Neural cell (in vitro differentiated cells): ENCODE results near the gene DACT2. TPM values are rescaled to one million over a fixed set of nuclear protein-coding genes. Genes with fewer than 3 reads are reported as not detected.

Experiments used
- H2AFZ ChIP-seq: fragments of 200-600, 300-800 bp; sonication (generic), shearing (Covaris generic); 2 replicates; pipeline ENCODE4 v1.6.0; 2014; ENCODE audit warnings: low read depth, mild to moderate bottlenecking, antibody characterized with exemption, low read length, moderate library complexity
- H3F3A ChIP-seq: fragments of 200-600 bp; shearing (Covaris generic); 2 replicates; pipeline ENCODE4 v1.6.1; 2016; ENCODE audit warnings: mild to moderate bottlenecking, moderate library complexity, mixed read lengths, antibody characterized with exemption, low read length; ENCODE audit not compliant: insufficient read depth, poor library complexity, severe bottlenecking
- H3K27ac ChIP-seq: fragments of 200-600, 300-800 bp; sonication (generic), shearing (Covaris generic); 2 replicates; pipeline ENCODE4 v1.5.1; 2014; ENCODE audit warnings: mild to moderate bottlenecking, low read length, moderate library complexity
- H3K27me3 ChIP-seq: fragments of 300-800, 200-600 bp; sonication (generic), shearing (Covaris generic); 2 replicates; pipeline ENCODE4 v1.6.0; 2014; ENCODE audit warnings: mild to moderate bottlenecking, low read depth, low read length, moderate library complexity; ENCODE audit not compliant: insufficient read depth
- H3K36me3 ChIP-seq: fragments of 300-800, 200-600 bp; sonication (generic), shearing (Covaris generic); 2 replicates; pipeline ENCODE4 v1.5.1; 2014; ENCODE audit warnings: mild to moderate bottlenecking, antibody characterized with exemption, low read length, moderate library complexity; ENCODE audit not compliant: insufficient read depth
- H3K4me2 ChIP-seq: fragments of 300-800, 200-600 bp; sonication (generic), shearing (Covaris generic); 2 replicates; pipeline ENCODE4 v1.6.0; 2014; ENCODE audit warnings: mild to moderate bottlenecking, low read length
- H3K4me3 ChIP-seq: fragments of 300-800, 200-600 bp; sonication (generic), shearing (Covaris generic); 2 replicates; pipeline ENCODE4 v1.5.1; 2014; ENCODE audit warnings: mild to moderate bottlenecking, low read length, moderate library complexity
- H3K79me2 ChIP-seq: fragments of 200-600 bp; shearing (Covaris generic); replicated peaks from 2 replicates; pipeline ENCODE4 v1.6.0; 2014; ENCODE audit warnings: mild to moderate bottlenecking, low read length, moderate library complexity; ENCODE audit not compliant: insufficient read depth
- H3K9ac ChIP-seq: fragments of 300-800, 200-600 bp; sonication (generic), shearing (Covaris generic); 2 replicates; pipeline ENCODE4 v1.6.1; 2016; ENCODE audit warnings: mild to moderate bottlenecking, low read length, mixed read lengths
- H3K9me2 ChIP-seq: fragments of 200-600 bp; shearing (Covaris generic); 2 replicates; pipeline ENCODE4 v1.6.1; 2016; ENCODE audit warnings: mild to moderate bottlenecking, low read length, mixed read lengths; ENCODE audit not compliant: insufficient read depth
- H3K9me3 ChIP-seq: fragments of 200-600, 300-800 bp; sonication (generic), shearing (Covaris generic); 2 replicates; pipeline ENCODE4 v1.6.1; 2016; ENCODE audit warnings: mild to moderate bottlenecking, mixed run types, low read length, moderate library complexity, mixed read lengths
- H4K20me1 ChIP-seq: fragments of 200-600 bp; shearing (Covaris generic); 2 replicates; pipeline ENCODE4 v1.6.1; 2016; ENCODE audit warnings: mild to moderate bottlenecking, mixed run types; ENCODE audit not compliant: insufficient read depth
- EP300 ChIP-seq: fragments of 450-650 bp; conservative IDR thresholded peaks from 2 replicates; pipeline ENCODE4 v1.6.1; 2014; ENCODE audit warnings: antibody characterized with exemption, mild to moderate bottlenecking, moderate library complexity; ENCODE audit not compliant: poor library complexity, severe bottlenecking
- EZH2 ChIP-seq: fragments of 200-600, 300-800 bp; shearing (Covaris generic), sonication (generic); IDR thresholded peaks from 2 replicates; pipeline ENCODE4 v1.6.1; 2014; ENCODE audit warnings: antibody characterized with exemption, low read length, borderline replicate concordance, mild to moderate bottlenecking; ENCODE audit not compliant: insufficient read depth, poor library complexity, severe bottlenecking
- MXI1 ChIP-seq: fragments of 450-650 bp; conservative IDR thresholded peaks from 2 replicates; pipeline ENCODE4 v1.6.1; 2014; ENCODE audit warnings: antibody characterized with exemption, mild to moderate bottlenecking; ENCODE audit not compliant: poor library complexity, severe bottlenecking
- POLR2AphosphoS5 ChIP-seq: IDR thresholded peaks from 2 replicates; pipeline ENCODE4 v1.6.1; 2012
- RAD21 ChIP-seq: fragments of 450-650 bp; conservative IDR thresholded peaks from 2 replicates; pipeline ENCODE4 v1.6.1; 2014; ENCODE audit warnings: antibody characterized with exemption, mild to moderate bottlenecking, moderate library complexity
- SMC3 ChIP-seq: fragments of 450-650 bp; conservative IDR thresholded peaks from 2 replicates; pipeline ENCODE4 v1.6.1; 2014; ENCODE audit warnings: antibody characterized with exemption, mild to moderate bottlenecking, moderate library complexity; ENCODE audit not compliant: poor library complexity
- TAF1 ChIP-seq: IDR thresholded peaks from 2 replicates; pipeline ENCODE4 v1.6.1; 2012; ENCODE audit warnings: low read depth
- polyA plus RNA-seq: library from polyadenylated mRNA; depleted of rRNA; stranded (reverse); fragments of >200 nt; gene quantifications from 2 replicates; pipeline ENCODE4 v1.2.3, GENCODE V29; 2014
- TF ChIP-seq, protein P1 (sequence below): IDR thresholded peaks from 2 replicates; pipeline ENCODE4 v1.6.1; 2012; ENCODE audit warnings: borderline replicate concordance
- TF ChIP-seq, protein P2 (sequence below): fragments of 450-650 bp; IDR thresholded peaks from 2 replicates; pipeline ENCODE4 v1.5.1; 2014; ENCODE audit warnings: antibody characterized with exemption, mild to moderate bottlenecking, moderate library complexity; ENCODE audit not compliant: poor library complexity, severe bottlenecking

DACT2 gene
- polyA plus RNA-seq, 1 donor from 2014 or later = 0.48 TPM

DNA sequence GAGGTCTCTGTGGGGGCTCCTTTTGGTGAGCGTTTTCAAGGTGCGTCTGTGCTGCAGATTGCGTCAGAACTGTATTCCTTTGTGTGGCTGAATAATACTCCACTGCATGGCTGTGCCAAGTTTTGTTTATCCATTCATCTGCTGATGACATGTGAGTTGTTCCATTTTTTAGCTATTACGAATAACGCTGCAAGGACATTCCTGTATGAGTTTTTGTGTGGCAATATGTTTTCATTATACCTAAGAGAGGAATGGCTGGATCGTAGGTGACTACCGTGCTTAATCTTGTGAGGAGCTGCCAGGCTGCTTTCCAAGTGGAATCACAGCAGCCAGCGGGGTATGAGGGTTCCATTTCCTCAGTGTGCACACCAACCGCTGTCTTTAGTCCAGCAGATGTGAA is 1.1 kb upstream of the DACT2 start:
- TF ChIP-seq MXI1 = no peak
- TF ChIP-seq RAD21 = no peak
- TF ChIP-seq, protein P1, sequence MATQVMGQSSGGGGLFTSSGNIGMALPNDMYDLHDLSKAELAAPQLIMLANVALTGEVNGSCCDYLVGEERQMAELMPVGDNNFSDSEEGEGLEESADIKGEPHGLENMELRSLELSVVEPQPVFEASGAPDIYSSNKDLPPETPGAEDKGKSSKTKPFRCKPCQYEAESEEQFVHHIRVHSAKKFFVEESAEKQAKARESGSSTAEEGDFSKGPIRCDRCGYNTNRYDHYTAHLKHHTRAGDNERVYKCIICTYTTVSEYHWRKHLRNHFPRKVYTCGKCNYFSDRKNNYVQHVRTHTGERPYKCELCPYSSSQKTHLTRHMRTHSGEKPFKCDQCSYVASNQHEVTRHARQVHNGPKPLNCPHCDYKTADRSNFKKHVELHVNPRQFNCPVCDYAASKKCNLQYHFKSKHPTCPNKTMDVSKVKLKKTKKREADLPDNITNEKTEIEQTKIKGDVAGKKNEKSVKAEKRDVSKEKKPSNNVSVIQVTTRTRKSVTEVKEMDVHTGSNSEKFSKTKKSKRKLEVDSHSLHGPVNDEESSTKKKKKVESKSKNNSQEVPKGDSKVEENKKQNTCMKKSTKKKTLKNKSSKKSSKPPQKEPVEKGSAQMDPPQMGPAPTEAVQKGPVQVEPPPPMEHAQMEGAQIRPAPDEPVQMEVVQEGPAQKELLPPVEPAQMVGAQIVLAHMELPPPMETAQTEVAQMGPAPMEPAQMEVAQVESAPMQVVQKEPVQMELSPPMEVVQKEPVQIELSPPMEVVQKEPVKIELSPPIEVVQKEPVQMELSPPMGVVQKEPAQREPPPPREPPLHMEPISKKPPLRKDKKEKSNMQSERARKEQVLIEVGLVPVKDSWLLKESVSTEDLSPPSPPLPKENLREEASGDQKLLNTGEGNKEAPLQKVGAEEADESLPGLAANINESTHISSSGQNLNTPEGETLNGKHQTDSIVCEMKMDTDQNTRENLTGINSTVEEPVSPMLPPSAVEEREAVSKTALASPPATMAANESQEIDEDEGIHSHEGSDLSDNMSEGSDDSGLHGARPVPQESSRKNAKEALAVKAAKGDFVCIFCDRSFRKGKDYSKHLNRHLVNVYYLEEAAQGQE = no peak
- TF ChIP-seq, protein P2, sequence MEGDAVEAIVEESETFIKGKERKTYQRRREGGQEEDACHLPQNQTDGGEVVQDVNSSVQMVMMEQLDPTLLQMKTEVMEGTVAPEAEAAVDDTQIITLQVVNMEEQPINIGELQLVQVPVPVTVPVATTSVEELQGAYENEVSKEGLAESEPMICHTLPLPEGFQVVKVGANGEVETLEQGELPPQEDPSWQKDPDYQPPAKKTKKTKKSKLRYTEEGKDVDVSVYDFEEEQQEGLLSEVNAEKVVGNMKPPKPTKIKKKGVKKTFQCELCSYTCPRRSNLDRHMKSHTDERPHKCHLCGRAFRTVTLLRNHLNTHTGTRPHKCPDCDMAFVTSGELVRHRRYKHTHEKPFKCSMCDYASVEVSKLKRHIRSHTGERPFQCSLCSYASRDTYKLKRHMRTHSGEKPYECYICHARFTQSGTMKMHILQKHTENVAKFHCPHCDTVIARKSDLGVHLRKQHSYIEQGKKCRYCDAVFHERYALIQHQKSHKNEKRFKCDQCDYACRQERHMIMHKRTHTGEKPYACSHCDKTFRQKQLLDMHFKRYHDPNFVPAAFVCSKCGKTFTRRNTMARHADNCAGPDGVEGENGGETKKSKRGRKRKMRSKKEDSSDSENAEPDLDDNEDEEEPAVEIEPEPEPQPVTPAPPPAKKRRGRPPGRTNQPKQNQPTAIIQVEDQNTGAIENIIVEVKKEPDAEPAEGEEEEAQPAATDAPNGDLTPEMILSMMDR = no peak
- no peak for TF ChIP-seq TAF1
- no peak for TF ChIP-seq EZH2
- Histone ChIP-seq H3K27me3 (peaks cover 29% of the 10 kb centered on the region), H3K9me2 (no peaks in the 10 kb centered on the region), H3K27ac (no peak overlapping the region), H3K9me3 (peaks cover 8% of the 10 kb centered on the region), H3K4me2 (no peak overlapping the region), H4K20me1 (no peaks in the 10 kb centered on the region), H3K9ac (no peak overlapping the region), H2AFZ (no peak overlapping the region), H3K36me3 (no peaks in the 10 kb centered on the region), H3K79me2 (no peaks in the 10 kb centered on the region), H3F3A (no peaks in the 10 kb centered on the region), H3K4me3 (no peak overlapping the region)

DNA sequence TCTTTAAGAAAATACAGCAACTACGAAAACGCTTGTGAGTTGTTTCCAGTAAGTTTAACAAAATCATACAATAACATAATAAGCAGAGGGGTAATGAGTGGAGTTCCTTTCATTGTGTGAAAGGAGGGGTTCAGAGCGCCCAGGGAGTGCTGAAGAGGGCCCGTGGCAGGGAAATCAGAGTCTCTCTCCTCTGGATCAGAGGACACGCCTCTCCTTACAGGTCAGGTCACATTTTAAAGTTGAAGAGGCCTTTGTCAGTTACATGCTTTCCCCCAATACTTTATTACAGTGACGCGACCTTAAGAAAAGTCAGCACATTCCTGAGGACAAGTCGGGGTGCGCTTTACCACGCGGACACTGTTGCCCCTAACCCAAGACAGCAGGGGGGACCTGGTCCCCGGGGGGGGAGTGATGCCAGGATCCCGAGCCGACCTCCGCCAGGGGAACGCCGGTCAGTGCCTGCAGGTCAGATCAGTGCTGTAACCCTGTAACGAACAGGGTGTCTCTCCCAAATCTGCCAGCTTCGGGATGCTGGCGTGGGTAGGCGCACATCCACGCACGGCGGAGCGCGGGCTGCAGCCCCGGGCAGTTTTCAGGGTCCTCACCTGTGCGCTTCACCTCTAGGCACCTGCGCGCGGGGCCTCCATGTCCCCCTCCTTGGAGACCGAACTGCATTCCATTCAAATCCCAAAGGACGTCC is 848 bp downstream of the DACT2 start:
- TF ChIP-seq, protein P2 = no peak
- TF ChIP-seq POLR2AphosphoS5 (no peak), TAF1 (no peak), EP300 (no peak), EZH2 (no peak), MXI1 (no peak), RAD21 (no peak), SMC3 (no peak)
- TF ChIP-seq, protein P1 = no peak
- Histone ChIP-seq H3K4me2 (no peak overlapping the region), H3F3A (no peaks in the 10 kb centered on the region), H3K9me3 (peaks cover 8% of the 10 kb centered on the region), H3K27me3 (peaks cover 29% of the 10 kb centered on the region), H3K9me2 (no peaks in the 10 kb centered on the region), H3K79me2 (no peaks in the 10 kb centered on the region), H3K4me3 (peak overlapping the region; percentile 62), H2AFZ (no peak overlapping the region), H3K9ac (peak overlapping the region; percentile 48), H3K36me3 (no peaks in the 10 kb centered on the region), H4K20me1 (no peaks in the 10 kb centered on the region), H3K27ac (no peak overlapping the region)
